Measurements from ENCODE around the gene REM1. TPM values are rescaled to one million over a fixed set of nuclear protein-coding genes. Genes with fewer than 3 reads are reported as not detected.

The REM1 gene
- total RNA-seq, 1 donor from 2014 or later, result not detected

DNA sequence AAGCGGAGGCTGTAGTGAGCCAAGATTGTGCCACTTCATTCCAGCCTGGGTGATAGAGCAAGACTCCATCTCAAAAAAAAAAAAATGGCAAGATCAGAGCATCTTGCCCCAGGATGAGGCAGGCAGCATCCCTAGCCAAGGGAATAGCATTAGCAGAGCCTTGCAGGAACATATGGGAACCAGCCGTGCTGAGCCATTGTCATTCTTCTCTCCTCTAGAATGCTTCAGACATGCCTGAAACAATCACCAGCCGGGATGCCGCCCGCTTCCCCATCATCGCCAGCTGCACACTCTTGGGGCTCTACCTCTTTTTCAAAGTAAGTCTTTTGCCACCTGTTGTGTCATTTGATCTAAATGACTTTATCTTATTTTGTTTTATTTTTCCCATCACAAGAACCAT lies 52.2 kb downstream of the REM1 start:
- Mint-ChIP-seq H3K36me3 (peaks cover 16% of the 10 kb centered on the region), H3K27ac (no peak overlapping the region), H3K27me3 (ENCODE audit: insufficient read depth, low read depth) (no peaks in the 10 kb centered on the region), H3K4me1 (no peaks in the 10 kb centered on the region), H3K9me3 (no peaks in the 10 kb centered on the region), H3K4me3 (no peak overlapping the region)
- Histone ChIP-seq H3K27me3 (no peaks in the 10 kb centered on the region), H3K79me2 (ENCODE audit: low read depth) (peaks cover 28% of the 10 kb centered on the region), H3K4me3 (no peak overlapping the region), H3K4me2 (no peak overlapping the region), H4K20me1 (ENCODE audit: low read depth) (peaks cover 8% of the 10 kb centered on the region), H3K9me3 (ENCODE audit: low read depth) (no peaks in the 10 kb centered on the region), H3K9ac (no peak overlapping the region), H3K36me3 (no peaks in the 10 kb centered on the region), H3F3A (ENCODE audit: low read depth) (no peaks in the 10 kb centered on the region), H3K4me1 (no peaks in the 10 kb centered on the region), H3K27ac (no peak overlapping the region), H2AFZ (replicated peaks) (no peak overlapping the region)
- no peak for DNase-seq (ENCODE audit: low spot score)
- TF ChIP-seq EZH2phosphoT487 (IDR thresholded peaks at IDR 0.05) (no peak), EZH2 (IDR thresholded peaks at IDR 0.05) (no peak)
- TF ChIP-seq, protein P1, sequence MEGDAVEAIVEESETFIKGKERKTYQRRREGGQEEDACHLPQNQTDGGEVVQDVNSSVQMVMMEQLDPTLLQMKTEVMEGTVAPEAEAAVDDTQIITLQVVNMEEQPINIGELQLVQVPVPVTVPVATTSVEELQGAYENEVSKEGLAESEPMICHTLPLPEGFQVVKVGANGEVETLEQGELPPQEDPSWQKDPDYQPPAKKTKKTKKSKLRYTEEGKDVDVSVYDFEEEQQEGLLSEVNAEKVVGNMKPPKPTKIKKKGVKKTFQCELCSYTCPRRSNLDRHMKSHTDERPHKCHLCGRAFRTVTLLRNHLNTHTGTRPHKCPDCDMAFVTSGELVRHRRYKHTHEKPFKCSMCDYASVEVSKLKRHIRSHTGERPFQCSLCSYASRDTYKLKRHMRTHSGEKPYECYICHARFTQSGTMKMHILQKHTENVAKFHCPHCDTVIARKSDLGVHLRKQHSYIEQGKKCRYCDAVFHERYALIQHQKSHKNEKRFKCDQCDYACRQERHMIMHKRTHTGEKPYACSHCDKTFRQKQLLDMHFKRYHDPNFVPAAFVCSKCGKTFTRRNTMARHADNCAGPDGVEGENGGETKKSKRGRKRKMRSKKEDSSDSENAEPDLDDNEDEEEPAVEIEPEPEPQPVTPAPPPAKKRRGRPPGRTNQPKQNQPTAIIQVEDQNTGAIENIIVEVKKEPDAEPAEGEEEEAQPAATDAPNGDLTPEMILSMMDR (IDR thresholded peaks at IDR 0.05), result no peak

Other genes with a start within 250 kb of the REM1 start
- gene DEFB115, start 217.6 kb upstream of the REM1 start, total RNA-seq (ENCODE audit: low replicate concordance), result not detected in 2 replicates
- not detected in 2 replicates for gene DEFB116, start 166.7 kb upstream of the REM1 start, total RNA-seq (ENCODE audit: low replicate concordance)
- not detected in 2 replicates for gene DEFB118, start 106.7 kb upstream of the REM1 start, total RNA-seq (ENCODE audit: low replicate concordance)
- not detected in 2 replicates for gene DEFB119, start 84.7 kb upstream of the REM1 start, total RNA-seq (ENCODE audit: low replicate concordance)
- not detected in 2 replicates for gene DEFB121, start 69.1 kb upstream of the REM1 start, total RNA-seq (ENCODE audit: low replicate concordance)
- gene DEFB123, start 34.7 kb upstream of the REM1 start, total RNA-seq (ENCODE audit: low replicate concordance), result not detected in 2 replicates
- gene DEFB124, start 161 bp upstream of the REM1 start, total RNA-seq (ENCODE audit: low replicate concordance), result not detected in 2 replicates
- 46.2 and 81.5 TPM in 2 replicates for gene HM13, start 39.2 kb downstream of the REM1 start, total RNA-seq (ENCODE audit: low replicate concordance)
- gene ID1, start 130.0 kb downstream of the REM1 start, total RNA-seq (ENCODE audit: low replicate concordance), result 80.8 and 133 TPM in 2 replicates
- gene COX4I2, start 162.6 kb downstream of the REM1 start, total RNA-seq (ENCODE audit: low replicate concordance), result not detected in 2 replicates
- 60.0 and 74.6 TPM in 2 replicates for gene BCL2L1, start 247.6 kb downstream of the REM1 start, total RNA-seq (ENCODE audit: low replicate concordance)